ENCODE measurements around the gene FAM72B.
"Not testable (repeated sequence)": the region's sequence is repeated elsewhere in the genome, so short reads cannot be mapped to it uniquely, and the experiment has no call there.

- TF ChIP-seq CTCF (optimal IDR thresholded peaks at IDR 0.05 in 1 of 3, IDR thresholded peaks at IDR 0.05 in 1 of 3, conservative IDR thresholded peaks at IDR 0.05 in 1 of 3; ENCODE audit: extremely low read depth in 1 of 3, insufficient read depth in 2 of 3, low read length in 3 of 3); EZH2 (IDR thresholded peaks at IDR 0.05; ENCODE audit: low read length): not testable (repeated sequence)
Observed at GRCh38 chr1:121199763-121200162, 15.6 kb upstream of the FAM72B start.

All from keratinocyte (primary cell).